ENCODE results near the gene SHB. TPM values are rescaled to one million over a fixed set of nuclear protein-coding genes. Genes with fewer than 3 reads are reported as not detected.

The SHB gene
- total and polyA plus RNA-seq, 8 donors, result 16.1 to 26.8 (median 21.9) TPM

DNA sequence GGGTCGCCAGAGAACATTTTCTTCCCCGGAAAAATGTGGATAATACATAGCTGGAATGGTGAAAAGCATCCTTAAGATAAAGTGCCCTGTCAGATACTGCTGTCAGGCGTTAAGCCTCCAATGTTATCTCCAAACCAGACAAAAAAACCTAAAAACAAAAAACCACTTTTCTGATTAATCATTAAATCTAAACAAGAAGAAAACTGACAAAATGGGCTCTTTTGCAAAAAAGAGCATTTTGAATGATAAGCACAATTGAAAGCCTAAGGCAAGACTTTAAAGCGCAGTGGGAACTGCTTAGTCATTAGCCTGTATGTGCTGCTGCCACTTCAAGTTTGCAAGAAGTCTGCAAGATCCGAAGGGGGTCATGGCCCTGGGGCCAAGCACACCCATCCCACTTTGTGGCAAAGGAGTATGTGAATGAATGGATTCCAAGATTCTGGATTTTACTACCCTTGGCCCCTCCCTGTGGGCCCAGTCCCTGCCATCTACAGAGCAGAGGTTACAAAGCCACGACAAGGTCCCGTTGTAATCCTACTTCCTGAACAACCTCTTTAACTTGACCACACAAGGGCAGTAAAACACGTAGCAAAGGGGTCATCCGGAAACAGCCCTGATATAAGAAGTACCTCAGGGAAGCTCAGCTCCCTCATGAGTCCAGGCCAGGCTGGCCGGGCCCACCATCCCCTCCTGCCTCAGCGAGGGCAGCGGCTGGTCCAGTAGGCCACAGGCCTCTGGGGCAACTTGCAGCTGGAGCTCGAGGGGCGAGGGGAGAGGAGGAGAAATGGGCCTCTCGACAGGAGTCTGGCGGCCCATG is 29.7 kb downstream of the SHB start:
- Histone ChIP-seq H3K27ac (peak overlapping the region; percentile 33 to 50), H3K4me1 (peaks cover 22 to 64% of the 10 kb centered on the region in 2 donors), H3K36me3 (no peaks in the 10 kb centered on the region), H3K27me3 (no peaks in the 10 kb centered on the region), H3K9me3 (no peaks in the 10 kb centered on the region), H3K4me3 (no peak overlapping the region)
- no peak for DNase-seq
- ATAC-seq, result peak; percentile 48
- intact Hi-C loops (cut with DNase I), result no loop called here
- TF ChIP-seq, protein P1, sequence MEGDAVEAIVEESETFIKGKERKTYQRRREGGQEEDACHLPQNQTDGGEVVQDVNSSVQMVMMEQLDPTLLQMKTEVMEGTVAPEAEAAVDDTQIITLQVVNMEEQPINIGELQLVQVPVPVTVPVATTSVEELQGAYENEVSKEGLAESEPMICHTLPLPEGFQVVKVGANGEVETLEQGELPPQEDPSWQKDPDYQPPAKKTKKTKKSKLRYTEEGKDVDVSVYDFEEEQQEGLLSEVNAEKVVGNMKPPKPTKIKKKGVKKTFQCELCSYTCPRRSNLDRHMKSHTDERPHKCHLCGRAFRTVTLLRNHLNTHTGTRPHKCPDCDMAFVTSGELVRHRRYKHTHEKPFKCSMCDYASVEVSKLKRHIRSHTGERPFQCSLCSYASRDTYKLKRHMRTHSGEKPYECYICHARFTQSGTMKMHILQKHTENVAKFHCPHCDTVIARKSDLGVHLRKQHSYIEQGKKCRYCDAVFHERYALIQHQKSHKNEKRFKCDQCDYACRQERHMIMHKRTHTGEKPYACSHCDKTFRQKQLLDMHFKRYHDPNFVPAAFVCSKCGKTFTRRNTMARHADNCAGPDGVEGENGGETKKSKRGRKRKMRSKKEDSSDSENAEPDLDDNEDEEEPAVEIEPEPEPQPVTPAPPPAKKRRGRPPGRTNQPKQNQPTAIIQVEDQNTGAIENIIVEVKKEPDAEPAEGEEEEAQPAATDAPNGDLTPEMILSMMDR (IDR thresholded peaks at IDR 0.05), result no peak

DNA sequence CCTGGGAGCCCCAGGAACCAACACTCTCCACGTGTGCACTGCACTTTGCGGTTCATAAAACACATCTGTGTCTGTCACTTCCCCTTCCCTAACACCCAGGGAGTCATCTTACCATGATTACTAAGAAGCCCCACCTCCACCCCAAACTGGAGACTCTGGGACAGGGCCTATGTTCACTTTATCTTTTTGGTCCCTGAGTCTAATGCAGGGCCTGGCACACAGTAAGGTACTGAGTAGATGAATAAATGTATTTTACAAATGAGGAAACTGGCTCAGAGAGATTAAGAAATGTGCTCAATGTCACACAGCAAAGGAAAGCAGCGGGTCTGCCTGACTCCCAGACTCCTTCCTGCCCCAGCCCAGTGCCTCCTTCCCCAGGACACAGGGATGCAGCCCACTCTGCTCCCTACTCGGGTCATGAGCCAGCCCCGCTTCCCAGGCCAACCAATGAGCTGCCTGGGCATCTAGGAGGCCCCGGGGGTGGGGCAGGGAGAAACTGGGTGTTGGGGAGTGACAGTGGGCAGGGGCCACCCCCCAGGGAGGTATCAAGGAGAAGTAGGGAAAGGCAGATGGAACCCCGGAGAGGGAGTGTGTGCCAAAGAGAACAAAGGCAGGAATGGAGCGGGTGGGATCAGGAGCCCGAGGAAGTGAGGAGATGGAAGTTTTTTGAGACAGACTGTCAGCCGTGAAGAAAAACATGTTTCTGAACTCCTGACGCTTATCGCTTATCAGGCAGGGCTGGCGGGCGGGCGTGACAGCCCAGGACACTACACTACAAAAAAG is 30.5 kb downstream of the SHB start:
- peaks cover 22 to 60% of the 10 kb centered on the region in 2 donors for H3K4me1 ChIP-seq
- H3K27ac ChIP-seq, result peak overlapping the region in 1 of 2 donors; percentile 50
- no peak overlapping the region for H3K4me3 ChIP-seq
- ATAC-seq (no peak), DNase-seq (no peak)
- intact Hi-C loops (cut with DNase I), result no loop called here
- H3K27me3 ChIP-seq, result no peaks in the 10 kb centered on the region
- TF ChIP-seq, protein P1 (IDR thresholded peaks at IDR 0.05), result no peak
- H3K9me3 ChIP-seq, result no peaks in the 10 kb centered on the region
- no peaks in the 10 kb centered on the region for H3K36me3 ChIP-seq

DNA sequence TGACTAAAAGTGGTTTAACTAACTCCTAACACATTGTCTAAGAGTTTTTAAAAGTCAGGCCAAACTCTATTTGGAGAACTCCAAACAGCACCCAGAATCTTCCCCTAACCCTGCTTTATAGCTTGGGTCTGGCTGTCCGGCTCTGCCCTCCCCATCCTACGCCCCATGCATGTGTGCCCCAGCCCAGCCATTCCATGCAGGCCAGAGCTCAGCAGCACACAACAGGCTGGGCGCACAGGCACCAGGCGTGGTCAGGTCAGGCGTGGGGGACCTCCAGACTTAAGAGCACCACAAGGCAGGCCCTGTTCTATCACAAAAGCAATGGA is 31.1 kb downstream of the SHB start:
- Histone ChIP-seq H3K36me3 (no peaks in the 10 kb centered on the region), H3K4me1 (peaks cover 22 to 55% of the 10 kb centered on the region in 2 donors), H3K27ac (no peak overlapping the region), H3K9me3 (no peaks in the 10 kb centered on the region), H3K27me3 (no peaks in the 10 kb centered on the region), H3K4me3 (no peak overlapping the region)
- TF ChIP-seq, protein P1 (IDR thresholded peaks at IDR 0.05), result no peak
- intact Hi-C loops (cut with DNase I), result no loop called here
- no peak for ATAC-seq
- no peak for DNase-seq

DNA sequence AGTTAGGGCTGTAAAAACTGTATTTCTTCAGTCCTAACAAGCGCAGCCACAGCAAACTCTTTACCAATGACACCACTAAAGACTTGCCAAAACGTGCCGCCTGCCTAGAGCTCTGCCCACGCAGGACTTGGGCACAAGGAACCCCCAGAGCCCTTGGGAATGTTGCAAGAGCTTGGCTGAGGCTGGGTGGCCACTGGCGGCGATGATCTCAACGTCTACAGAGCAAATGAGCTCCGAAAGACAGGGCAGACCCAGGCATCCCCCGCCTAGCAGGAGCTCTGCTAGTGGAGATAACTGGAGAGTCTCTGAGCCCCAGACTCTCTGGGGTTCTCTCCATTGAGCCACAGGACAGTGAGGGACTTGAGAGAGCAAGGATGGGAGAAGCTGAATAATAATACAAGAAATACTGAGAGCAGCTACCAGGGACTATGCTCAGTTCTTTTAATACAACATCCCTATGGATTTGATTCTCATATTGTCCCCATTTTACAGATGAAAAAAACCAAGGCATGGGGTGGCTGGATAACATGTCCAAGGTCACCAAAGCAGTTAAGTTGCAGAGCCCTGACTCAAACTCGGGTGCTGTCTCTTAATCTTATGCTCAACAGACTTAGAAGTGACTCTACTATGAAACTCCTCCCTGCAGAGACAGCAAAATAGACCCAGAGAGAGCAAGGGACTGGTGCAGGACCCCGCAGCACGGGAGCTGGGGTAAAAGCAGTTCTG is 32.5 kb downstream of the SHB start:
- peaks cover 30 to 52% of the 10 kb centered on the region in 2 donors for H3K4me1 ChIP-seq
- no peak for DNase-seq
- no peak overlapping the region for H3K4me3 ChIP-seq
- H3K9me3 ChIP-seq, result no peaks in the 10 kb centered on the region
- no peaks in the 10 kb centered on the region for H3K36me3 ChIP-seq
- TF ChIP-seq, protein P1 (IDR thresholded peaks at IDR 0.05), result no peak
- no peak overlapping the region for H3K27ac ChIP-seq
- H3K27me3 ChIP-seq, result no peaks in the 10 kb centered on the region
- no peak for ATAC-seq
- intact Hi-C loops (cut with DNase I), result no loop called here

DNA sequence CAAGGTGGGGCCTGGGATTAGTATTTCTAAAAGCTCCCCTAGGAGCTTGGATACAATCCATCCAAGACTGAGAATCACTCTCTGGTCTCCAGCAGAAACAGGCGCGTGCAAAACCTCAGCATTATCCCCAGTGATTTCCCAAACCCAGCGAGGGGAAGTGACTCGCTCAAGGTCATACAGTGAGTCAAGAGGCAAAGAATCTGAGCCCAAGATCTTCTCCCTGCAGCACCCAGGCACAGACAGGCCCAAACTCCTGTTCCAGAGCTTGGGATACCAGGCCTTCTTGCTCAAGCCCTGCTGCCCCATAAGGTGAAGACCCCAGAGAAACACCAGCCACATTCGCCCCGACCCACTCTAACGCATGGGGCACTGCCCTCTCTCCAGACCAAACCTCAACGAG is 33.2 kb downstream of the SHB start:
- H3K36me3 ChIP-seq, result no peaks in the 10 kb centered on the region
- TF ChIP-seq, protein P1 (IDR thresholded peaks at IDR 0.05), result no peak
- H3K4me3 ChIP-seq, result no peak overlapping the region
- DNase-seq (peak in 1 of 4 donors; percentile 17), ATAC-seq (peak; percentile 6)
- no peaks in the 10 kb centered on the region for H3K9me3 ChIP-seq
- no peaks in the 10 kb centered on the region for H3K27me3 ChIP-seq
- intact Hi-C loops (cut with DNase I), result no loop called here
- peaks cover 30 to 52% of the 10 kb centered on the region in 2 donors for H3K4me1 ChIP-seq
- no peak overlapping the region for H3K27ac ChIP-seq

All from left lung (tissue), 10 donors.